Measurements from ENCODE around the gene RBP5.

DNA sequence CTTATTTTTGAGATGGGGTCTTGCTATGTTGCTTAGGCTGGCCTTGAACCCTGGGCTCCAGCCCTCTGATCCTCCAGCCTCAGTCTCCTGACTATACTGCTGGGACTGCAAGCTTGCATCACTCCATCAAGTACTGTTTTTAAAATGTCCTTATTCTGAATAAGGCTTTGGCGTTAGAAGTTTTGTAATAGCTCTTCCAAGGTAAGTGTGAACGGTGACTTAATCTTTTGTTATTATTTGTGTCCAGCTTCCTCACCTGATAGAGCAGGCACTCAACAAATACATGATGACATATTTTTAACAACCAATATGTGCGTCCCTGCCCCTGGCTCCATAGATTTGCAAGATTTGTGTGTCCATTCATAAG is 21.1 kb downstream of the RBP5 start:
- TF ChIP-seq GATA2 (IDR thresholded peaks at IDR 0.05; ENCODE audit: low read depth, low read length): no peak
- no peak for TF ChIP-seq GATA3 (IDR thresholded peaks at IDR 0.05; ENCODE audit: low read depth, low read length)

Data from SH-SY5Y (cell line).